ENCODE results near the gene CALCB.

Gene CALCB

DNA sequence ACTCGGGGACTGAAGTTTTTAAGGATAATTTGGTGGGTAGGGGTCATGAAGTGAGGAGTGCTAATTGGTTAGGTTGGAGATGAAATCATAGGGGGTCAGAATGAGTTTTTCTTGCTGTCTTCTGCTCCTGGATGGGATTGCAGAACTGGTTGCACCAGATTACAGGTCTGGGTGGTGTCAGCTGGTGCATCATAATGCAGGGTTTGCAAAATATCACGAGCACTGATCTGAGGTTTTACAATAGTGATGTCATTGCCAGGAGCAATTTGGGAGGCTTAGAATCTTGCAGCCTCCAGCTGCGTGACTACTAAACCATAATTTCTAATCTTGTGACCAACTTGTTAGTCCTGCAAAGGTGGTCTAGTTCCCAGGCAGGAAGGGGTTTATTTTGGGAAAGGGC lies 46.4 kb upstream of the CALCB start:
- Histone ChIP-seq H3K4me3 (ENCODE audit: low read depth, low read length) (no peak overlapping the region), H3K27ac (ENCODE audit: extremely low read depth, low read depth, low read length) (no peak overlapping the region)
- CTCF ChIA-PET, result no interaction called here

More for the DNA sequence above, 46.4 kb upstream of the CALCB start:
- Histone ChIP-seq H3K36me3 (ENCODE audit: control insufficient read depth in 2 of 2, insufficient read depth in 1 of 2, low read length in 2 of 2) (no peaks in the 10 kb centered on the region), H3K4me1 (ENCODE audit: control insufficient read depth, insufficient read depth, low read length) (no peaks in the 10 kb centered on the region), H3K9me3 (ENCODE audit: control insufficient read depth, insufficient read depth, low read depth, low read length) (no peaks in the 10 kb centered on the region)
- POLR2A ChIA-PET, result no interaction called here
- TF ChIP-seq ZNF639 (tag by site-specific recombination; IDR thresholded peaks at IDR 0.05) (no peak), ZNF16 (tag by site-specific recombination; IDR thresholded peaks at IDR 0.05; ENCODE audit: low read depth) (no peak), ZNF37A (tag by site-specific recombination; IDR thresholded peaks at IDR 0.05) (no peak), IKZF3 (tag by site-specific recombination; IDR thresholded peaks at IDR 0.05) (no peak), ZNF416 (tag by site-specific recombination; IDR thresholded peaks at IDR 0.05) (no peak), ZNF561 (tag by site-specific recombination; IDR thresholded peaks at IDR 0.05; ENCODE audit: borderline replicate concordance) (no peak), ZNF423 (tag by site-specific recombination; IDR thresholded peaks at IDR 0.05) (no peak), HOXC10 (CRISPR knock-in tag; IDR thresholded peaks at IDR 0.05) (no peak), REST (tag by site-specific recombination; IDR thresholded peaks at IDR 0.05) (no peak), SP3 (tag by site-specific recombination; IDR thresholded peaks at IDR 0.05) (no peak)
- TF ChIP-seq, protein P1, sequence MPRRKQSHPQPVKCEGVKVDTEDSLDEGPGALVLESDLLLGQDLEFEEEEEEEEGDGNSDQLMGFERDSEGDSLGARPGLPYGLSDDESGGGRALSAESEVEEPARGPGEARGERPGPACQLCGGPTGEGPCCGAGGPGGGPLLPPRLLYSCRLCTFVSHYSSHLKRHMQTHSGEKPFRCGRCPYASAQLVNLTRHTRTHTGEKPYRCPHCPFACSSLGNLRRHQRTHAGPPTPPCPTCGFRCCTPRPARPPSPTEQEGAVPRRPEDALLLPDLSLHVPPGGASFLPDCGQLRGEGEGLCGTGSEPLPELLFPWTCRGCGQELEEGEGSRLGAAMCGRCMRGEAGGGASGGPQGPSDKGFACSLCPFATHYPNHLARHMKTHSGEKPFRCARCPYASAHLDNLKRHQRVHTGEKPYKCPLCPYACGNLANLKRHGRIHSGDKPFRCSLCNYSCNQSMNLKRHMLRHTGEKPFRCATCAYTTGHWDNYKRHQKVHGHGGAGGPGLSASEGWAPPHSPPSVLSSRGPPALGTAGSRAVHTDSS (tag by site-specific recombination; IDR thresholded peaks at IDR 0.05), result no peak
- TF ChIP-seq, protein P2, sequence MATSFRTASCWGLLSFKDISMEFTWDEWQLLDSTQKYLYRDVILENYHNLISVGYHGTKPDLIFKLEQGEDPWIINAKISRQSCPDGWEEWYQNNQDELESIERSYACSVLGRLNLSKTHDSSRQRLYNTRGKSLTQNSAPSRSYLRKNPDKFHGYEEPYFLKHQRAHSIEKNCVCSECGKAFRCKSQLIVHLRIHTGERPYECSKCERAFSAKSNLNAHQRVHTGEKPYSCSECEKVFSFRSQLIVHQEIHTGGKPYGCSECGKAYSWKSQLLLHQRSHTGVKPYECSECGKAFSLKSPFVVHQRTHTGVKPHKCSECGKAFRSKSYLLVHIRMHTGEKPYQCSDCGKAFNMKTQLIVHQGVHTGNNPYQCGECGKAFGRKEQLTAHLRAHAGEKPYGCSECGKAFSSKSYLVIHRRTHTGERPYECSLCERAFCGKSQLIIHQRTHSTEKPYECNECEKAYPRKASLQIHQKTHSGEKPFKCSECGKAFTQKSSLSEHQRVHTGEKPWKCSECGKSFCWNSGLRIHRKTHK (tag by site-specific recombination; IDR thresholded peaks at IDR 0.05), result no peak
- TF ChIP-seq, protein P3, sequence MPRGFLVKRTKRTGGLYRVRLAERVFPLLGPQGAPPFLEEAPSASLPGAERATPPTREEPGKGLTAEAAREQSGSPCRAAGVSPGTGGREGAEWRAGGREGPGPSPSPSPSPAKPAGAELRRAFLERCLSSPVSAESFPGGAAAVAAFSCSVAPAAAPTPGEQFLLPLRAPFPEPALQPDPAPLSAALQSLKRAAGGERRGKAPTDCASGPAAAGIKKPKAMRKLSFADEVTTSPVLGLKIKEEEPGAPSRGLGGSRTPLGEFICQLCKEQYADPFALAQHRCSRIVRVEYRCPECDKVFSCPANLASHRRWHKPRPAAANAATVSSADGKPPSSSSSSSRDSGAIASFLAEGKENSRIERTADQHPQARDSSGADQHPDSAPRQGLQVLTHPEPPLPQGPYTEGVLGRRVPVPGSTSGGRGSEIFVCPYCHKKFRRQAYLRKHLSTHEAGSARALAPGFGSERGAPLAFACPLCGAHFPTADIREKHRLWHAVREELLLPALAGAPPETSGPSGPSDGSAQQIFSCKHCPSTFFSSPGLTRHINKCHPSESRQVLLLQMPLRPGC (tag by site-specific recombination; IDR thresholded peaks at IDR 0.05), result no peak

Data from HEK293 (cell line).